Inferior parietal cortex (tissue), 1 donor: Measurements from ENCODE around the gene RB1.

Experiments
- DNase-seq: peaks from one replicate; pipeline ENCODE4 v3.0.0-alpha.2; 2016; ENCODE audit errors: extremely low spot score

RB1 gene

GRCh38 chr13:48303359-48304142, at the start of gene RB1:
TSS of gene RB1 (plus strand) at chr13:48303751. CDS start at chr13:48303913, 162 bp downstream.
- DNase-seq = peak; percentile 83

- DNase-seq = no peak
Observed at GRCh38 chr13:48253849-48254248, 49.7 kb upstream of the RB1 start.

DNA sequence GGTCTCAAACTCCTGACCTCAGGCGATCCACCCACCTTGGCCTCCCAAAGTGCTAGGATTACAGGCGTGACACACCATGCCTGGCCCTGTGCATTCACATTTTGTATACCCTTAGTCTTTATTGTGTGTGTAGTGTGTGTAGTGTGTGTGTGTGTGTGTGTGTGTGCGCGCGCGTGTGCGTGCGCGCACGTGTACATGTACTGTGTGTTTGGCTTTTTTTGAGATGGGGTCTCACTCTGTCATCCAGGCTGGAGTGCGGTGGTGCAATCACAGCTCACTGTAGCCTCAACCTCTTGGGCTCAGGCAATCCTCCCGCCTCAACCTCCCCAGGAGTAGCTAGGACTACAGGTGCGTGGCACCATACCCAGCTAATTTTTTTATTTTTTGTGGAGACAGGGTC, 48.5 kb upstream of the RB1 start:
- DNase-seq = no peak

- DNase-seq = no peak
Observed at GRCh38 chr13:48255954-48256353, 47.6 kb upstream of the RB1 start.

- DNase-seq = no peak
Observed at GRCh38 chr13:48258002-48258401, 45.5 kb upstream of the RB1 start.

DNA sequence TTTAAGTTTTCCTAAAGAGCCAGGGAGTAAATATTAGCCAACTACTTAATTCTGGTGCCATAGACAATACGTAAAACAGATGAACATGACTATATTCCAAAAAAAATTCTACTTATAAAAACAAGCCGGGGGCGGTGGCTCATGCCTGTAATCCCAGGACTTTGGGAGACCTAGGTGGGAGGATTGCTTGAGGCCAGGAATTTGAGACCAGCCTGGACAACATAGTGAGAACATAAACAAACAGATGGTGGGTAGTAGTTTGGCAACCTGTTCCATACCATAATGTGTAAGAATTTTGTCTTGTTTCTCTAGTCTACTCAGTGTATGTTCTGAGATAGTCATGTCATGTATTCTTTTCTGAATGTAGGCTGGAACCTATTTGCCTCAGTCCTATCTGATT, 45.1 kb upstream of the RB1 start:
- DNase-seq = no peak

GRCh38 chr13:48260970-48261369, 42.6 kb upstream of the RB1 start:
- no peak for DNase-seq

GRCh38 chr13:48263196-48263595, 40.4 kb upstream of the RB1 start:
- no peak for DNase-seq

DNA sequence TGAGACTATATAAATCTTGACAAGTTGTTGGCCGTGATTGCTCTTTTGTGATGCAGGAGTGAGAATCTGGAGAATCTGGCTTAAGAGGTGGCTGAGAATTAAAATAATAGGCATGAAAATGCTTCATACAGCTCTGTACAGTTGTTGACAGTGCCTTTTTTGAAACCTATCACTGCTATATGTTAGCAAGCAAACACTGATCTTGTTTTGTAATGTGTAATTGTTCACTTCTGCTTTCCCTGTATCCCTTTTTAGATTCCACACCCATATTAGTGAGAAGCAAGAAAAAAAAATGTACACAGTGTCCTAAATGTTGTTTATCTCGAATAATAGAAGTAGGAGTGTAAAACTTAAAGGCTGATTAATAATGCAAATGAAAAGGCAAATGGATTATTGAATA, 39.5 kb upstream of the RB1 start:
- DNase-seq = no peak

DNA sequence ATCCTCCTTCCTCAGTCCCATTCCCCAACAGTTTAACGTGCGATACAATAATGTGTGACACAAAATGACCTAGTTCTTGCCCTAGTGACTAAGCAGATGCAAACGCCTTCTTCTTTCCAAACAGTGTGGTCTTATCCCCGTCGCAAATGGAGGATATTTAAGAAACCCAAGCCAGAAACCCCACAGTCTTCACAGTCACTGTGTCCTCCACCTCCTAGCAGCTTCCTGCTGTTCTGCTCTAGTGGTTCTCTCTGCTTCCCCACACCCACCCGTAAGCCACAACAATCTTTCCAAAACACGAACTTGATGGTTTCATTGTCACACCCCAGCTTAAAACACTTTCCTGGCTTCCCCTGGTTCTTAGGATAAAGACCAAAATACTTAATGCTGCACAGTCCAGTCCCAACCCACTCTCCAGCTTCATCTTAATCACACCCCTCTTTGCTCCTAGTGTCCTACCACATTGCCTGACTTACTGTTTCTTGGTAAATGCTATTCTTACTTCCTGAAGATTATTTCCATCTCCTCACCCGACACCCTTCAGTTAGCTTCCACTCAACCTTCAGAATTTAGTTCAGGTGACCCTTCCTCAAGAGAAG, 38.2 kb upstream of the RB1 start:
- no peak for DNase-seq

GRCh38 chr13:48266150-48266549, 37.4 kb upstream of the RB1 start:
- no peak for DNase-seq

DNA sequence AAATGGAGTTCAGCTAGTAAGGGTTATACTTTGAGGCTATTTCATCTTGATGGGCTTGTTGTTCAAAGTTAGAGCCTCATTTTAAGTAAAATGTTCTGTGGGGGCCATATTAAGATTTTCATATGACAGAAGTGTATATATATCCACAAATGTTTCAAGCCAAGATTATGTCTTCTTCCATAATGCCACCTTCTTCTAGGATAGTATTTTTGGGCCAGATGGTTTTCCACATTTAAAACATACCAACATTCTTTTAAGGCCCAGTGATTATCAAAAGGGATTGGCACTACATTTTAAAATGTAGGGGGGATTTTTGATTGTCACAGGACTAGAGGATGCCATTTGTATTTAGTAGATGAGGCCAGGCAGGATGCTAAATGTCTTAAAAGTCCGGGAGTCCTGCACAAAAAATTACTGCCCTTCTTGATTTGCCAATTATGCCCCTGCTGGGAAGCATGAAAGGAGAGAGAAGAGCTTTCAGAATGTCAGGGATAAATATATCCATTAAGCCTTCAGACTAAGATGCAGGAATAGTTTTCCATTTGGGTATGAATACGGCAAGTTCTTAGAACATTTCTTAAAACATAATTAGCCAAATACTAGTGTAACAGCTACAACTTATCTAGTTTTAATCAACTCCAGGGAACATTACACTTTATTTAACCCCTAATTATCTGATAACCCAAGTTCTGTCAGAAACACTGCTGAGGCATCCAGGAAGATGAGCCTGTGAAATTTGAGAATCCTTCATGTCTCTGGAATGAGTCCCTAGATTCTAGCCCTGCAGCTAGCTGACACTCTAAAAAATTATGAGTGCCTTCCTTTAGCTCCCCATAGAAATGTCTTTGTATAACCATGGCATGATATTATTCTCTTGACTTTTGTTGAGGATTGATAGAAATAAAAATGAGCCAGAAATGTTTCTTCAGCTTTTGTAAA, 36.6 kb upstream of the RB1 start:
- no peak for DNase-seq

GRCh38 chr13:48268019-48268418, 35.5 kb upstream of the RB1 start:
- no peak for DNase-seq

DNA sequence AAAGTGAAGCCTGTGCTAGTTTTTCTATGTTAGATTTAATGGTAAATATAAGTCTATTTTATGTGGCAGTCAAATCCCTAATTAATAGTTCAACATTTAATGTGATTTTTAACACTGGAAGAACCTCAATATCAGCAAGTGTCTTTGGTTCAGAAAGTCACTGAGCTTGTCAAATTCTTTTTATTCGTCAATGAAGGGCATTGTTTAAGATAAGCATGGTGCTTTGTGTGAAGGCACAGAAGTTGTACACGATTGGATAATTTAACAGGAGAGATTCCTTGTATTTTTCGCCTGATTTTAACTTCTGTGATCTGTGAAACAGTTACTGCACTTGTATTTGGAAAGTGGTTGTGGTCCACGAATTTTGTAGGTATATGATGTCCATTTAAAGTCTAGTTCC, 30.2 kb upstream of the RB1 start:
- DNase-seq = no peak

DNA sequence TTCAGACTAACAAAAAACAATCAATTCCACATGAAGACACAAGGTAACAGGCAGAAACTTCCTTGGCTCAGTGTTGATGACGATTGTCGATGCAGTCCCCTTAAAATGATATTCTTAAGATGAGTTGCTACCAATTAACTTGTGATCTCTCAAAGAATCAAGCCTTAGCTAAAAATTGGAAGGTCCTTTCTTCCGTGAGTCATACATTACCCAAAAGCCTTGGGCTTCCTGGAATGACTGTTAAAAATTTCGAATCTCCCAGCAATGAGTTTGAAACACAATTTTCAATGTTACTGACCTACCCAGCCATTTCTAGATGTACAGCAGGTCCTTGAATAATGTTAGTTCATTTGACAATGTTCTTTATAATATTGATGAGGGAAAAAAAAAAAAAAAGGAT, 28.0 kb upstream of the RB1 start:
- no peak for DNase-seq

- DNase-seq = no peak
Observed at GRCh38 chr13:48278806-48279205, 24.7 kb upstream of the RB1 start.

DNA sequence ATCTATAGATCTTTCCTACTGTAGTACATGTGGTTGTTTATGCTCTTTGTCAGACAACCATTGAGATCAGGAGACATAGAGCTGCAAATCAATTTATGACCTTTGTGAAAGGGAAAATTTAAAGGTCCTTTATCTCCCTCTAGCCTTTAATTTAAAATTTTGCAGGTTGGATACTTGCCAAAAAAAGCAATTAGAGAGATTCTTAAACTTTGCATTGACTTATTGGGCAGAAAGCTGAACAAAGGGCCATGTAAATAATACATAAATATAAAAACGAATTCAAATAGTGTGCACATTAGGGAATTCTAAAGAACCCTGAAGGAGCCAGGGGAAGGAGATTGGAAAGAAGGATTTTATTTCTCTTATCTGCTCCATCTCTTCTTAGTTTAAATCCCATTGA, 22.0 kb upstream of the RB1 start:
- DNase-seq = no peak

DNA sequence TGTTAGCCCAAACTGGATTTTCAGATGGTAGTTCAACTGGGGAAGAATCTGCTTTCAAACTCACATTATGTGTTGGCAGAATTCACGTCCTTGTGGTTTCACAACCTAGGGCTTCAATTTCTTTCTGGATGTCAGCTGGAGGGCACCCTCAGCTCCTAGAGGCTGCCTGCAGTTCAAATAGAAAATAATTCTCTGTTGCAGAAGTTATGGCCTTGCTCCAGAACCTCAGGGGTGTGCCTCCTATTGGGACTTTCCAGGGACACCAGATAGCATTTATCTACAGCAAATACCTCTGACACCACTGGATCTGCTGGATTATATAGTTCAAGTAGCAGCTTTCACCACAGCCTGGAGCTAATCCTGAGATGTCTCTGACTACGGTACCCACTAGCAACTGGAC, 11.8 kb upstream of the RB1 start:
- no peak for DNase-seq

DNA sequence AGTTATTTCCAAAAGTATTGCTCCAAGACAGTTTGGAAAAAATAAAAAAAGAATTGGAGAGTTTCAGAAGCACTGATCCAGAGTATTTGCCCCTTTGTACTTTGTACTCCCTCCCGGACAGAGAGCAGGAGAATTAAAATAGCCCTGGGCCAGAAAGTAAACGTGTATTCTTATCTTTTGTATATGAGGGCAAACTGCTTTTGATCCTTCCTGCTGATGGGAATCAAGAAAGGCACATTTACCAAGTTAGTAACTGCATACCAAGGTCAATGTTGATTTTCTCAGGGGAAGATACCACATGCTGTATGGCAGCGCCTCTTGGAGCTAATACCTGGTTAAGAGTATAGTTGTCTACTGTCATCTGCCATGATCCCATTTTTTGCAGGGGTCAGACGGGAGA, 10.9 kb upstream of the RB1 start:
- DNase-seq = no peak

GRCh38 chr13:48294653-48295052, 8.9 kb upstream of the RB1 start:
- no peak for DNase-seq

GRCh38 chr13:48295271-48295670, 8.3 kb upstream of the RB1 start:
- no peak for DNase-seq

- no peak for DNase-seq
Observed at GRCh38 chr13:48296528-48296927, 7.0 kb upstream of the RB1 start.
